Medulla oblongata (tissue), 1 donor: ENCODE data around the gene BTBD9.
A peak's percentile ranks its signal among the peaks of the same experiment; 100 is the strongest.

Source experiments
- DNase-seq: peaks from one replicate; pipeline ENCODE4 v3.0.0-alpha.2; 2015; ENCODE audit errors: extremely low spot score

BTBD9 gene

DNA sequence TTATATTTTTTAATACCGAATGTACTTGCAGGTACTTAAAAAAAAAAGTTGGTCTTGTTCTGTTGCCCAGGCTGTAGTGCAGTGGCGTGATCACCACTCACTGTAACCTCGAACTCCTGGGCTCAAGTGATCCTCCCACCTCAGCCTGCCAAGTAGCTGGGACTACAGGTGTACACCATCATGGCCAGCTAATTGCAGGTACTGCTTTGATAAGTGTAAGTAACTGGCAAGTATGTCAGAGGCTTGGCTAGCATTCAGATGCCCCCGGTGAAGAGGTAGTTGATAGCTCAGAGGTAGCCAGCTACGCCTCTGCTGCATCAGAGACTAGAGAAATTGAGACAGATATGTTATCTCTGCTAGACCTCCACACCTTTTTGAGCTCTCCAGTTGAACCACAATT lies 40.5 kb downstream of the BTBD9 start:
- DNase-seq, result no peak

DNA sequence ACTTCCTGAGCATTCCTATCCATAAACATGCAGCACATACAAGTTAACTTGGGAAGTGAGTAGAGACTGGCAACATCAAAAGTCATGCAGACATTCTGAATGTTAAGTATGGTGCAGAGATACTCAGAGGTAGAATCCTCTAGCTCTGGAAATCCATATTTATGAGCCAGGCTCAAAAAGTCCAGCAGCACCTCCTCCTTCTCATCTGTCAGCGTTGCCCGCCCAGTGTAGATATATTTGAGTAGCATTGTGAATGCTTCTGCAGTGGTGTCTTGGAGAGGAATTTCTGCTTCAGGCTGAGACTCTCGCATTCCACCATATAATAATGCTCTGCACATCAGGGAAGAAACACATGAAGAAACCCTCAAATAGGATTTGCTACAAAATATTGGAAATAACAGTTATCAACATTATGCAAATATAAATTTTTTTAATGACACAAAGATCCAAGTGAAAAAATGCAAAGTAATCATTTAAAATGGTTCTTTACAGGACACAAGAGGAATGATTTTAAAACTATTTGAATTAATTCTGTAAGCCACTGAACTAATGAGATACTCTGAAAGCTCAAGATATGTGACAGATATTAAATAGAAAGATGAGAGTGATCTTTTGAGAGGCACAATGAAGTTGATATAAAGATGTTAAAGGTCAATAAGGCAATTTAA lies 45.6 kb downstream of the BTBD9 start:
- DNase-seq, result no peak

- no peak for DNase-seq
Measured at GRCh38 chr6:38593409-38593808, 46.3 kb downstream of the BTBD9 start.

DNA sequence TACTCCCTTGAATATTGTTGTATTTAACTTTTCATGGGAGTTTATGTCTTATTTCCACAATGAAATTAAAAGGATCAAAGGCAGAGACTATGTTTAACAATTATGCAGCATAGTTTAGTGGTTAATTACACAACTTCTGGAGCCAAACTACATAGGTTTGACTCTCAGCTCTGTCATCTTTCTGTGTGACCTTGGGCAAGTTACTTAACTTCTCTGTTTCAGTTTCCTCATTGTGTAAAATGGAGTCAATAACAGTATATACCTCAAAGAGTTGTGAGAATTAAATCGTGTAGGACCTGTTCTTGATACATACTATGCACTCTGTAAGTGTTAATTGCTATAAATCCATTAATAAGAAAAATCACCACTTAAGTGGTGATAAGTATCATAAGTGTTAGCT lies 48.3 kb downstream of the BTBD9 start:
- no peak for DNase-seq

DNA sequence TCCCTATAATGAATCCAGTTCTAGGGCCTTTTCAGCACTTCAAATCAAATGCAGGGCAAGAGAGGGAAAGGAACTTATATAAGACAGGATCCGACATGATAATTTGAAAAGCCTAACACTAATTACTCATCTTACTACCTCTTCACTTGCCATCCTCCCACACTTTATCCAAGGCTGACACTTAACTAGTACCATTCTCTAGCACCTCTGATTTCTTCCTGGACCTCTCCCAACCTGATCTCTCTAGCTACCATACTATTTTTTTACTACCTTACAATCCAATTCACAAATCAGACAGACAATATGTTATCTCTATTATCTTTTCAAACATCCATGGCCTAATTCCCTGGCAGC lies 50.4 kb downstream of the BTBD9 start:
- no peak for DNase-seq

DNA sequence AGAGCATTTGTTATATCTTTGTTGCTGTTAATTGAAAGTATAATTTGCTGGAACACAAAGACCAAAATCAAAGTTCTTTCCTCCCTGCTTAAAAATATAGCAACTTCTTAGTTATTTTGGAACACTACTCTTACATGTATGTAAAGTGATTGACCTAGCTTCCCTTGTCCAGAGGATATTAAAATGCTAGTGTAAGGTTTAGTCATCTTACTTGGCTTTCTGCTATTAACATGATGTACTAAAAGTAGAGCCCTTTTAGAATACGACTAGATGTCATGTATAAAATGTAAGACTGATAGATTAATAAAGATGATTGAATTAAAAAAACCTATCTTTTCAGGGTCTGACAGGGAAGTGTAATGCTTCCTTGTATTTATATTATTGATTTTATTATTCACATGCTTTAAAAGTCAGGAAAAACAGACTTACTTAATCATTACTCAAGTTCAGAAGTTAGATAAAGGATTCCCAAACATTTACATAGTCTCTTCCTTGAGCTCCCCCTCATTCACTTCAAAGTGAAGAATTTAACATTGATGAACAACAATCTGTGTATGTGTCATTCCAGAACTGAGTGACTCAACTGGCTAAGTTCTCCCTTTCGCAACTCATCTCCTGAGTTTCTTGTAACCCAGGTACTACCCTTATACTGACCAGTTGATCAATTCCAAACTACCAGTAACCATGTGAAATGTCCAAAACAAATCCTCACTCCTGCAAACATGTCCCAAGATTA lies 50.9 kb downstream of the BTBD9 start:
- no peak for DNase-seq

DNA sequence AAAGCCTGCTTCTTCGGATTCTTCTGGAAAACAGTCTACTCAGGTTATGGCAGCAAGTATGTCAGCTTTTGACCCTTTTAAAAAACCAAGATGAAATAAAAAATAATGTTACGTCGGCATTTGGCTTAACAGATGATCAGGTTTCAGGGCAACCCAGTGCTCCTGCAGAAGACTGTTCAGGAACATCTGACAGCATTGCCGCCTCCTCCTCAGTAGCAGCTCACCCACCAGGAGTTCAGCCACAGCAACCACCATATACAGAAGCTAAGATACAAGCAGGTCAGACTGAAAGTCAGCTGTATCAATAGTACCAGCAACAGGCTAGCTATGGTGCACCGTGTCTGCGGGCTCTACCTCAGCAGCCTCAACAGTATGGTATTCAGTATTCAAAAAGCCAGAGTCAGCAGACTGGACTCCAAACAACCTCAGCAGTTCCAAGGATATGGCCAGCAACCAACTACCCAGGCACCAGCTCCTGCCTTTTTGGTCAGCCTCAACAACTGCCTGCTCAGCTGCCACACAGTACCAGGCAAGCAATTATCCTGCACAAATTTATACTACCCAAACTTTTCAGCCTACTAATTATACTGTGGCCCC lies 51.9 kb downstream of the BTBD9 start:
- DNase-seq, result peak; percentile 46

- DNase-seq, result no peak
Measured at GRCh38 chr6:38586992-38587391, 52.7 kb downstream of the BTBD9 start.

- DNase-seq, result no peak
Measured at GRCh38 chr6:38584731-38585130, 55.0 kb downstream of the BTBD9 start.

- no peak for DNase-seq
Measured at GRCh38 chr6:38583523-38583922, 56.2 kb downstream of the BTBD9 start.

- DNase-seq, result no peak
Measured at GRCh38 chr6:38580030-38580429, 59.7 kb downstream of the BTBD9 start.

DNA sequence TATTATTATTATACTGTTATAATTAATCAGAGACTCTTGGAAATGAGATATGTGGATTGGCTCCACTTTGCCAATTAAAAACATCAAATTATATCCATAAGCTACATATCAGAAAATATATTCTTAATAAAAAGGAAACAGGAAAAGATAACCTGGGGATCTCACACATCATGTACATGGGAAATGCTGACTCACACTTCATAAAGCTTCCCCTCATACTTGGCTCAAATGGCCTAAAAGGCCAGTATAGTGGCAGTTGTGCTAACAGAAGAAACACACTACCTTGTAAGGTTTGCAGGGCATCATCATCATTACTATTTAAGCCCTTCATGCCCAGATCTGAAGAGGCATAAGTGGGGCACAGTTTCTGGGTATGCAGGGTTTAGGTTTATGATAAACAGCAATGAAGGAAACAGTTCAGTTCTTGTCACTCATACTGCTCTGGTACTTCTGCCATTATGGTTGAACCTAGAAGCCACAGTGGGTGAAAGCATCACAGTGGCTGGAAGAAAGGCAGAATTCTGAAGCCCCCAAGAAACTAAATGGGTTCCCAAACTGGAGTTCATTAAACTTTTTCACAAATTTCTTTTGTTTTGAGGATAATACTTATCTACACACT lies 60.6 kb downstream of the BTBD9 start:
- no peak for DNase-seq

DNA sequence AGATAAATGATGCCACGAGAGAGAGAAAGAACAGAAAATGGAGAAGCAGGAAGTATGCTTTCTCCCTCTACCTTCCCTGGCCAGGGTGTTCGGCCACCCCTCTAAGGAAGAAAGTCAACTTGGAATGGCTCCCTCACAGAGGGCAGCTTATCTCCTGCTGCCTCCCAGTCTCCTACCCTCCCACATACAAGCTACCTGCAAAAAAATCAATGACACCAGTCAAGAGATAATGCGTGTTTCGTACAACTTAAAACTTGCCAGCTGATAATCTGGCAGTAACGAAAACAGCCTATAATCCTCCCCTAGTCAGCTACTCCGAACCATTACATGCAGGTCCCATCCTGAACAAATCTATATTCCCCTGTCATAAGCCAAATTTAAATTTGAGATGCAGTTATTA lies 61.7 kb downstream of the BTBD9 start:
- no peak for DNase-seq

DNA sequence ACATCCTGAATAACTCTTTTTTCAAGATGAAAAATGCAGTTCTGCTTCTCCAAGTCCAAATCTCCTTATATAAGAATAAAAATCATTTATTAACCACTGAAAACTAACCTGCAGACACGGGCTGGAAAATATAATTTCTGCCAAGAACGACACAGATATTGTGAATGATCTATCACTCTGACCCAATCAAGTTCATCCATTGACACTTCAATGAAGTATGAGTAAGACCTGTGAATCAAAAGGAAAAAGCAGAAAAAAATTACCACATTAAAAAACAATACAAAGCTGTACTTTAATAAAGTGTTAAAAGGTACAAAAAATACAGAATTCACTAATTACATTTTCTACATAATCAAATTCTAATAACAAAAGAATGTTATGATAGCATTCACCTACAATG lies 62.2 kb downstream of the BTBD9 start:
- no peak for DNase-seq

DNA sequence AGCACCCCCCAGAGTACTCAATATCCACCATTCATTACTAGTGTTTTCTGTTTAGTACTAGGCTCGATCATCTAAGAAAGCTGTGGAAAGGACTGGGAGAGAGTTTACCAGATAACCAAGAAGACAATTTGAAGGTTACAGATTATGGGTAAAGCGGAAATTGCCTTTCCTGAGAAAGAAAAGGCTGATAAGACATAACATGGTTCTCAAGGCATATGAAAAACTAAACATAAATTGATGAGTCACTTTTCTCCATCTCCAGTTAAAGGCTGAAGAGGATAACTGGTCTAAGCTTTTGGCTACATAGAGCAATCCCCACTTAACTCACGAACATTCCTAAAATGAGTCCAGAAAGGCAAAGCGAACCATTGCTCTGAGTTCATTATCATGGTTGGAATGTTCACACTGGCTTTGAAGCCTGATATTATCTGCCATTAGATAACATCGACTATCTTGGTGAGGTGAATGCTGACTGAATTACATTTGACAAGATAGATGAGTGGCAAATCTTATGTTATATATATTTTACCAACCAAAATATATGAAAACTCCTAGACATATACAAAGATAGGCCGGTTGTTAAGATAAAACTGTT lies 65.8 kb downstream of the BTBD9 start:
- DNase-seq, result no peak

GRCh38 chr6:38572186-38572813 lies 67.4 kb downstream of the BTBD9 start:
- no peak for DNase-seq

GRCh38 chr6:38571721-38572120 lies 68.0 kb downstream of the BTBD9 start:
- DNase-seq, result no peak

DNA sequence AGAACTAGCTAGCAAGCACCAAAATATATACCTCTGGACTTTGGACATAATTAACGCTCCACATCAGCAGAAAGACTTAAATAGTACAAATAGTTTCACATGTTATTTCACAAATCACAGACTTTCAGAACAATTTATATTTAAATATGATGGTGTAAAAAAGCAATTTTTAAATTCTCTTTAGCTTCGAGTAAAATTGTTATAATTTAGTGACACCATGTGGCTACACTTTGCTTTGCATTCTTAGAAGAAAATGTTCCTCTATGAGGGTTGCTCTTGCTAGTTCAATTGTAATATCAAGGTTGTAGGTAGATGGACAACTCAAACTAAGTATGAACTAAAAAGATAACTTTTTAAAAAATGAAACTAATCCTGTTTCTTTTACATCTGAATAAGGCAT lies 69.0 kb downstream of the BTBD9 start:
- peak; percentile 45 for DNase-seq

DNA sequence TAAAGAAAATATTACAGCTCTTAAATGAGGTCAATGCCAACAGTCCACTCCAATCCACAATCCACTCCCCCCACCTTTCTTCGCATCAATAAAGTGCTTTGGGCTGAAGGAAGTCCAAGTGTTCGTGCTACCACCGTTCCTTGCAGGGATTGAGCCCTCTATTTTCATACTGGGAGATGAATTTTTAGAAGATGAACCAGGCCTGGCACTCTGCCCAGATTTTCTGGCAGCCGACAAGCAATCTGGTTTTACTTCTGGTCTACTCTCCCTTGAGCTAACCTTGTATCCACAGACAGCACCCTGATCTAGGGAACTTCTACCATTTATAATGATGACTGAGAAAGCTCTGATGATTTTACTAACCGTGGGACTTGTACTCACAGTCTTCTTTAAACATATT lies 72.3 kb downstream of the BTBD9 start:
- peak; percentile 26 for DNase-seq

DNA sequence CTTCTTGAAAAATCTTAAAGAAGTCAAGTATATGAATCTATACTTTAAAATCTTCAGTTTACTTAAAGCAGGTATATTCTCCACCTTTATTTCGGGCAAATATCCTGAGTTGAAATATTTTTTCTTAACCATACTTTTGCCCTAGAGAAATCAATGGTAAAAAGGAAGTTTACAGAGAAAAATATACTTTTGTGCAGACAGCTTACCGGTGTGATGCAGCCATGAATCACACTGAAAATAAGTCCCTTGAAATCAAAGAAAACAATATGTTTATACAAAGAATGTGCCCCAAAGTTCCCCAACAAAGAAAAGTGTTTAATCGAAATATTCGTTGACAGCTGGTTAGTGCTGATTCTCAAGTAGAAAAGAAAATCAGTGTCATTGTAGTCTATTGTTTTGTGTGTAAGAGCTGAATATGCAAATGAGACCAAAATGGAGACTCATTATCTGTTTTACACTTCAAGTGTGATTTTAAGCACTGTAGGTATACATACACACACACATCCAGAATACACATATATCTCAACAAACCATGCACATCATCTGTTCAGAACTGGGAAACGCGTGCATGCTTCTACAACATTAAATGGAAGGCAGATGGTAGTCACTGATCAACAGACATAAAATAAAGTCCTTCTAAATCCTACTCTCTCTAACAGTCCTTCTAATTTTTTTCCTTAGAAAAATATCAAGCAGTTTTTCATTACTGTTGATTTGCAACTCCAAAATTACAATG lies 73.3 kb downstream of the BTBD9 start:
- DNase-seq, result no peak

DNA sequence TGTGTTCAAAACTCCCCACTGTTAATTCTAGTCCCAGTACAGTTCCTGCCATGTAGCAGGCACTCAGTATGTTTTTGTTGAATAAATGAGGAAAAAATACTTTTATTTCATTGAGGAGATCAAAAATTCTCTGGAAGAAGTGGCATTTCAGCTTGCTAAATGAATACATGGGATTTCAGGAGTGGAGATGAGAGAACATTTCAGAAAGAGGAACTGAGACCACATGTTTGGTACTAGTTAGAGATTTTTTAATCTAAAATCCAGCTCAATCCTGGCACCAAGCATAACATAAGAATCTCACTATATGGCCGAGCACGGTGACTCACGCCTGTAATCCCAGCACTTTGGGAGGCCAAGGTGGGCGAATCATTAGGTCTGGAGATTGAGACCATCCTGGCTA lies 75.4 kb downstream of the BTBD9 start:
- no peak for DNase-seq
